IgD-negative memory B cell (primary cell): ENCODE results near the gene ZBTB22. TPM values are rescaled to one million over a fixed set of nuclear protein-coding genes. Genes with fewer than 3 reads are reported as not detected.
"Not testable (repeated sequence)": the region's sequence is repeated elsewhere in the genome, so short reads cannot be mapped to it uniquely, and the experiment has no call there.

Experiments
- H3K27ac Mint-ChIP-seq, 3 donors: one replicate each; pipeline ENCODE4 v1.8.0; 2020 to 2022; ENCODE audit warnings: mild to moderate bottlenecking in 3 of 3, mixed read lengths in 3 of 3, moderate library complexity in 1 of 3
- H3K27me3 Mint-ChIP-seq: one replicate; pipeline ENCODE4 v1.8.0; 2021; ENCODE audit warnings: mixed read lengths
- H3K36me3 Mint-ChIP-seq: one replicate; pipeline ENCODE4 v1.8.0; 2020; ENCODE audit warnings: mild to moderate bottlenecking, mixed read lengths
- H3K4me1 Mint-ChIP-seq, 3 donors: one replicate each; pipeline ENCODE4 v1.8.0; 2020 to 2022; ENCODE audit warnings: mixed read lengths in 3 of 3, mild to moderate bottlenecking in 1 of 3
- H3K4me3 Mint-ChIP-seq, 4 donors: one replicate each; pipeline ENCODE4 v1.8.0; 2020 to 2022; ENCODE audit warnings: mild to moderate bottlenecking in 4 of 4, mixed read lengths in 4 of 4, moderate library complexity in 3 of 4
- H3K9me3 Mint-ChIP-seq, 3 donors: one replicate each; pipeline ENCODE4 v1.8.0; 2020 to 2021; ENCODE audit warnings: mixed read lengths in 3 of 3, mild to moderate bottlenecking in 1 of 3
- polyA plus RNA-seq: library from polyadenylated mRNA; unstranded; fragments of 300-500 nt; fragmentation: Illumina TruSeq; gene quantifications from one replicate; pipeline ENCODE4 v1.2.3, GENCODE V29; 2021

The ZBTB22 gene
- polyA plus RNA-seq, 1 donor from 2014 or later: 14.8 TPM

DNA sequence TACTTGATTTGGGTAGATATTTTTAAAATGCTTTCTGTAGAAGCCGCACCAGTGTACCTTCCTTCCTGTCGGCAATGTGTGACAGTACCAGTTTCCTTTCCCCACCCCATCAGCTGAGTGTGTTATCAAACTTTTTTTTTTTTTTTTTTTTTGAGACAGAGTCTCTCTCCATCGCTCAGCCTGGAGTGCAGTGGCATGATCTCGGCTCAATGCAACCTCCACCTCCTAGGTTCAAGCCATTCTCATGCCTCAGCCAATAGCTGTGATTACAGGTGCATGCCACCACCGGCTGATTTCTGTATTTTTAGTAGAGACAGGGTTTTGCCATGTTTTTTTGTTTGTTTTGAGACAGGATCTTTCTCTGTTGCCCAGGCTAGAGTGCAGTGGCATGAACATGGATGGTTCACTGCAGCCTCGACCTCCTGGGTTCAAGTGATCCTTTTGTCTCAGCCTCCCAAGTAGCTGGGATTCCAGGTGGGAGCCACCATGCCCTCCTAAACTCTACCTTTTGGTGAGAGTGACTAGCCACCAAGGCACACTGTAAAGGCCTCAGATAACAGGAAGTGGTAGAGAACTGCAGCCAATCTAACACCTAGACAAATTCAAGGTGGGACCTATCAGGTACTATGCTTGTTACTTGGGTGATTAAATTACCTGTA lies 26.5 kb upstream of the ZBTB22 start:
- no peaks in the 10 kb centered on the region for H3K27me3 Mint-ChIP-seq
- H3K9me3 Mint-ChIP-seq: no peaks in the 10 kb centered on the region
- peaks cover 30 to 35% (median 32%) of the 10 kb centered on the region in 3 donors for H3K4me1 Mint-ChIP-seq
- H3K36me3 Mint-ChIP-seq: no peaks in the 10 kb centered on the region
- H3K4me3 Mint-ChIP-seq: peak overlapping the region; percentile 79 to 97 (median 90)
- H3K27ac Mint-ChIP-seq: peak overlapping the region; percentile 91 to 99 (median 97)

DNA sequence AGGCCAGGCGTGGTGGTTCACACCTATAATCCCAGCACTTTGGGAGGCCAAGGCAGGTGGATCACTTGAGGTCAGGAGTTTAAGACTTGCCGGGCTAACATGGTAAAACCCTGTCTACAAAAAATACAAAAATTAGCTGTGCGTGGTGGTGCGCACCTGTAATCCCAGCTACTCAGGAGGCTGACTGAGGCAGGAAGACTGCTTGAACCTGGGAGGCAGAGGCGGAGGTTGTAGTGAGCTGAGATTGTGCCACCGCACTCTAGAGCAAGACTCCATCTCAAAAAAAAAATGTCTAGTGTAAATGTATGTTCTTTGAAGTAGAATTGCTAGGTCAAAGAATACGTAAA lies 26.0 kb upstream of the ZBTB22 start:
- H3K27me3 Mint-ChIP-seq, H3K36me3 Mint-ChIP-seq, H3K9me3 Mint-ChIP-seq: not testable (repeated sequence)
- Mint-ChIP-seq H3K27ac (peak overlapping the region; percentile 91 to 99 (median 97)), H3K4me1 (peaks cover 30 to 39% (median 36%) of the 10 kb centered on the region in 3 donors), H3K4me3 (peak overlapping the region; percentile 79 to 97 (median 90))

GRCh38 chr6:33339193-33339592 lies 21.6 kb upstream of the ZBTB22 start:
- Mint-ChIP-seq H3K27ac (peak overlapping the region in 1 of 3 donors; percentile 10), H3K9me3 (no peaks in the 10 kb centered on the region), H3K4me1 (peaks cover 21 to 30% (median 29%) of the 10 kb centered on the region in 3 donors), H3K4me3 (peak overlapping the region in 1 of 4 donors; percentile 27), H3K36me3 (no peaks in the 10 kb centered on the region), H3K27me3 (no peaks in the 10 kb centered on the region)

- no peaks in the 10 kb centered on the region for H3K27me3 Mint-ChIP-seq
These were observed 19.0 kb upstream of the ZBTB22 start for GRCh38 chr6:33336495-33336894.

GRCh38 chr6:33335916-33336315 lies 18.4 kb upstream of the ZBTB22 start:
- peak overlapping the region in 1 of 3 donors; percentile 23 for H3K27ac Mint-ChIP-seq
- H3K36me3 Mint-ChIP-seq: no peaks in the 10 kb centered on the region
- H3K4me3 Mint-ChIP-seq: no peak overlapping the region
- H3K4me1 Mint-ChIP-seq: peaks cover 18 to 36% (median 25%) of the 10 kb centered on the region in 3 donors
- H3K27me3 Mint-ChIP-seq: no peaks in the 10 kb centered on the region
- no peaks in the 10 kb centered on the region for H3K9me3 Mint-ChIP-seq

More at GRCh38 chr6:33336495-33336894, 19.0 kb upstream of the ZBTB22 start:
- no peaks in the 10 kb centered on the region for H3K9me3 Mint-ChIP-seq
- H3K27ac Mint-ChIP-seq: no peak overlapping the region
- peaks cover 18 to 33% (median 23%) of the 10 kb centered on the region in 3 donors for H3K4me1 Mint-ChIP-seq
- no peaks in the 10 kb centered on the region for H3K36me3 Mint-ChIP-seq
- H3K4me3 Mint-ChIP-seq: peak overlapping the region in 1 of 4 donors; percentile 37

DNA sequence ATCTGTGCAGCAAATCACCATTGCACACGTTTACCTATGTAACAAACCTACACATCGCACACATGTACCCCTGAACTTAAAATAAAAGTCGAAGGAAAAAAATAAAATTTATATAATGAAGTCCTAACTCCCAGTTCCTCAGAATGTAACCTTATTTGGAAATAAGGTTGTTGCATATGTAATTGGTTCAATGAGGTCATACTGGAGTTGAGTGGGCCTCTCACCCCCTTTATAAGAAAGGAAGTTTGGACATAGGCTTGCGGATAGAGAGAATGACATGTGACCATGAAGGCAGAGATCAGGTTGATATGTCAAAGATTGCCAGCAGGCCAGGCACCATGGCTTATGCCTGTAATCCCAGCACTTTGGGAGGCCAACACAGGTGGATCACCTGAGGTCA lies 16.1 kb upstream of the ZBTB22 start:
- Mint-ChIP-seq H3K27me3 (no peaks in the 10 kb centered on the region), H3K27ac (no peak overlapping the region), H3K4me3 (peak overlapping the region in 1 of 4 donors; percentile 26), H3K36me3 (no peaks in the 10 kb centered on the region), H3K4me1 (peaks cover 19 to 41% (median 27%) of the 10 kb centered on the region in 3 donors), H3K9me3 (no peaks in the 10 kb centered on the region)

DNA sequence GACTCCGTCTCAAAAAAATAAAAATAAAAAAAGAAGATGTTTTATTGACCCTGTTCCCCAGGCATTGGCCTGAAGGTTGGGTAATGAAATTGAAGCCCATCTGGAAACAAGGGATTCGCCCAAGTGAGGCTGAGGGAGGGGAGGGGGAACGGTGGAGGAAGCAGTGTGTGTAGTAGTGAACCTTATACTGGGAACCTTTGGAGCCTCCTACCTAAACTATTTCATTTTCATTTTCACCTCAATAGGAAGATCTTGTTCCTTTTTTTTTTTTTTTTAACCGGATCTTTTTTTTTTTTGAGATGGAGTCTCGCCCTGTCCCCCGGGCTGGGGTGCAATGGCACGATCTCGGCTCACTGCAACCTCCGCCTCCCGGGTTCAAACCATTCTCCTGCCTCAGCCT lies 13.2 kb upstream of the ZBTB22 start:
- H3K9me3 Mint-ChIP-seq: no peaks in the 10 kb centered on the region
- H3K27ac Mint-ChIP-seq: peak overlapping the region in 2 of 3 donors; percentile 53 to 84
- H3K36me3 Mint-ChIP-seq: no peaks in the 10 kb centered on the region
- H3K4me1 Mint-ChIP-seq: peaks cover 18 to 39% (median 27%) of the 10 kb centered on the region in 3 donors
- no peaks in the 10 kb centered on the region for H3K27me3 Mint-ChIP-seq
- peak overlapping the region in 3 of 4 donors; percentile 21 to 84 (median 79) for H3K4me3 Mint-ChIP-seq

GRCh38 chr6:33329058-33329457 lies 11.5 kb upstream of the ZBTB22 start:
- Mint-ChIP-seq H3K36me3 (no peaks in the 10 kb centered on the region), H3K27me3 (no peaks in the 10 kb centered on the region), H3K27ac (peak overlapping the region in 2 of 3 donors; percentile 47 to 59), H3K4me3 (peak overlapping the region in 2 of 4 donors; percentile 2 to 5), H3K4me1 (peaks cover 24 to 34% (median 25%) of the 10 kb centered on the region in 3 donors), H3K9me3 (no peaks in the 10 kb centered on the region)

DNA sequence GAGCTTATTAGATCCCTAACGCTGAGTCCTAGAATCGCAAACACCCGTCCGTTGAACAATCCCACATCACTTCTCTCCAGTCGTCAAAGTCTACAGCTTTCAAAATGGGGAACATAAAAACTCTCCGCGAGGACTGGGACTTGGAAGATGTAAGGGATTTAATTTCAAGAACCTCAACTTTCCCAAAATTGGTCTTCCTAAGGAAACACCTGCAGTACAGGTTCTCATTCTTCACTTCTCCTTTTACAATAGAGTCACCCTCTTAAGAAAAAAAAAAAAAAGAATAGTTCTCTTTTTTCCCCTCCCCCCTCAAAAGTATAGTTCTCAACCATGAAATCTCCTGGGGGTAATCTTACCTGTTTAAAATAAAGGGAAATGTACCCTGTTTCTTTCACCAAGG lies 6.6 kb upstream of the ZBTB22 start:
- H3K27me3 Mint-ChIP-seq: no peaks in the 10 kb centered on the region
- no peaks in the 10 kb centered on the region for H3K9me3 Mint-ChIP-seq
- peak overlapping the region; percentile 94 to 99 (median 96) for H3K27ac Mint-ChIP-seq
- peaks cover 20 to 36% (median 34%) of the 10 kb centered on the region in 3 donors for H3K4me1 Mint-ChIP-seq
- H3K4me3 Mint-ChIP-seq: peak overlapping the region; percentile 95 to 100 (median 99)
- peaks cover 6% of the 10 kb centered on the region for H3K36me3 Mint-ChIP-seq

GRCh38 chr6:33323623-33323948 lies 6.0 kb upstream of the ZBTB22 start:
- H3K27ac Mint-ChIP-seq: peak overlapping the region; percentile 94 to 99 (median 96)
- H3K9me3 Mint-ChIP-seq: no peaks in the 10 kb centered on the region
- H3K36me3 Mint-ChIP-seq: peaks cover 6% of the 10 kb centered on the region
- H3K4me1 Mint-ChIP-seq: peaks cover 15 to 36% (median 33%) of the 10 kb centered on the region in 3 donors
- H3K4me3 Mint-ChIP-seq: peak overlapping the region; percentile 95 to 100 (median 99)
- no peaks in the 10 kb centered on the region for H3K27me3 Mint-ChIP-seq

- Mint-ChIP-seq H3K4me1 (peaks cover 22 to 47% (median 42%) of the 10 kb centered on the region in 3 donors), H3K36me3 (peaks cover 6% of the 10 kb centered on the region)
These were observed 3.7 kb upstream of the ZBTB22 start for GRCh38 chr6:33321227-33321626.

GRCh38 chr6:33320315-33321181 lies 3.0 kb upstream of the ZBTB22 start:
- H3K27me3 Mint-ChIP-seq: no peaks in the 10 kb centered on the region
- peak overlapping the region; percentile 87 to 100 (median 98) for H3K4me3 Mint-ChIP-seq
- H3K27ac Mint-ChIP-seq: peak overlapping the region in 2 of 3 donors; percentile 72 to 98
- H3K4me1 Mint-ChIP-seq: peaks cover 18 to 47% (median 40%) of the 10 kb centered on the region in 3 donors
- peaks cover 6% of the 10 kb centered on the region for H3K36me3 Mint-ChIP-seq
- H3K9me3 Mint-ChIP-seq: no peaks in the 10 kb centered on the region

More at GRCh38 chr6:33321227-33321626, 3.7 kb upstream of the ZBTB22 start:
- Mint-ChIP-seq H3K9me3 (no peaks in the 10 kb centered on the region), H3K27ac (peak overlapping the region in 2 of 3 donors; percentile 53 to 98), H3K27me3 (no peaks in the 10 kb centered on the region), H3K4me3 (peak overlapping the region; percentile 83 to 100 (median 98))

GRCh38 chr6:33319939-33320314 lies 2.4 kb upstream of the ZBTB22 start:
- Mint-ChIP-seq H3K9me3 (no peaks in the 10 kb centered on the region), H3K36me3 (peaks cover 6% of the 10 kb centered on the region), H3K27ac (peak overlapping the region in 2 of 3 donors; percentile 72 to 98), H3K4me1 (peaks cover 18 to 51% (median 44%) of the 10 kb centered on the region in 3 donors), H3K27me3 (no peaks in the 10 kb centered on the region), H3K4me3 (peak overlapping the region; percentile 30 to 95 (median 58))

- Mint-ChIP-seq H3K9me3 (no peaks in the 10 kb centered on the region), H3K36me3 (peaks cover 6% of the 10 kb centered on the region), H3K27ac (peak overlapping the region; percentile 98 to 99 (median 98)), H3K27me3 (no peaks in the 10 kb centered on the region), H3K4me3 (peak overlapping the region; percentile 97 to 100 (median 100)), H3K4me1 (peaks cover 11 to 52% (median 46%) of the 10 kb centered on the region in 3 donors)
These were observed 1.0 kb upstream of the ZBTB22 start for GRCh38 chr6:33318426-33319073.

- H3K4me3 Mint-ChIP-seq: peak overlapping the region; percentile 71 to 100 (median 95)
- H3K27ac Mint-ChIP-seq: peak overlapping the region; percentile 67 to 99 (median 98)
- no peaks in the 10 kb centered on the region for H3K9me3 Mint-ChIP-seq
- peaks cover 7 to 52% (median 47%) of the 10 kb centered on the region in 3 donors for H3K4me1 Mint-ChIP-seq
- H3K27me3 Mint-ChIP-seq: no peaks in the 10 kb centered on the region
- peaks cover 4% of the 10 kb centered on the region for H3K36me3 Mint-ChIP-seq
These were observed 200 bp downstream of the ZBTB22 start for GRCh38 chr6:33317419-33317668.
